Renal cortical epithelial cell (primary cell): Measurements from ENCODE around the gene CDKL5. TPM values are rescaled to one million over a fixed set of nuclear protein-coding genes. Genes with fewer than 3 reads are reported as not detected.

Experiments
- DNase-seq: peaks from one replicate; pipeline ENCODE4 v3.0.0-alpha.2; 2011; ENCODE audit warnings: low read depth
- total RNA-seq: library from RNA; depleted of rRNA; stranded (reverse); fragments of >200 nt; gene quantifications from 2 replicates; pipeline ENCODE4 v1.2.3, GENCODE V29; 2014

Gene CDKL5
- total RNA-seq, 1 donor from 2014 or later, result 9.3 TPM

DNA sequence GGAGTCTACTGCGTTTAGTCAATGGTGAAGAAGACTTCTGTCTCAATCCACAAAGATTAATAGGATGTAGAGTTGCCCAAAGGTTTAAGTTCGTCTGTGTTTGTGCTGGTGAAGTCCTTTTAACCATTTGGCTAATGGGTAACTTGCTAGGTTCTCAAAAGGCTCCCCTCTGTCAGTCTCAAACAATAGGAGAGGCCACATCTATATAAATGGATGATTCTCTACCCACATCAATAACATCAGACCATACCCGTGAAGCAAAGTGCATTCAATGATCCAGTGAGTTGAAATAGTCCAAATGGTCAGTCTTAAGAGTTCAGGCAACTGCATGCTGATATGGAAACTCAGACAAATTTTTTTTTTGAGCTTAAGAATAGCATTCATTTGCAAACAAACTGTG, 218.4 kb downstream of the CDKL5 start:
- peak; percentile 80 for DNase-seq

DNA sequence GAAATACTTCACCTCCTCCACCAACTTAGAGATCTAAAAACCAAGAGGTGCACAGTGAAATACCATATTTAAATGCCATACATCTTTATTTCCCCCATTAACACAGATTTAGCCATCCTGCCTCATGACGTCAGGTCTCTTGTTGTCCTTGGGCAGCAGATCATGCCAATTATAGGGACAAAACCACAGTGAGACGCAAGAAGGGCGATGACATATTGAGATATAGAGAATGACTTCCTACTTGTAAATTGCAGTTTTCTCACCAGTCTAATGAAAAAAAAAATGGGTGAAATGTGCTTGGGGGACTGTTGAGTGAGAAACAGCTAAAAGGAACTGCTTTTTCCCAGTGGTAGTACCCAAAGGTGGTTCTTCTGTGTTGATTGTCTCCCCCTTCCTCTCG, 222.2 kb downstream of the CDKL5 start:
- no peak for DNase-seq

GRCh38 chrX:18649498-18649951, 224.1 kb downstream of the CDKL5 start:
- peak; percentile 46 for DNase-seq

GRCh38 chrX:18650662-18651061, 225.3 kb downstream of the CDKL5 start:
- DNase-seq, result no peak

- no peak for DNase-seq
Observed at GRCh38 chrX:18652636-18653035, 227.2 kb downstream of the CDKL5 start.

DNA sequence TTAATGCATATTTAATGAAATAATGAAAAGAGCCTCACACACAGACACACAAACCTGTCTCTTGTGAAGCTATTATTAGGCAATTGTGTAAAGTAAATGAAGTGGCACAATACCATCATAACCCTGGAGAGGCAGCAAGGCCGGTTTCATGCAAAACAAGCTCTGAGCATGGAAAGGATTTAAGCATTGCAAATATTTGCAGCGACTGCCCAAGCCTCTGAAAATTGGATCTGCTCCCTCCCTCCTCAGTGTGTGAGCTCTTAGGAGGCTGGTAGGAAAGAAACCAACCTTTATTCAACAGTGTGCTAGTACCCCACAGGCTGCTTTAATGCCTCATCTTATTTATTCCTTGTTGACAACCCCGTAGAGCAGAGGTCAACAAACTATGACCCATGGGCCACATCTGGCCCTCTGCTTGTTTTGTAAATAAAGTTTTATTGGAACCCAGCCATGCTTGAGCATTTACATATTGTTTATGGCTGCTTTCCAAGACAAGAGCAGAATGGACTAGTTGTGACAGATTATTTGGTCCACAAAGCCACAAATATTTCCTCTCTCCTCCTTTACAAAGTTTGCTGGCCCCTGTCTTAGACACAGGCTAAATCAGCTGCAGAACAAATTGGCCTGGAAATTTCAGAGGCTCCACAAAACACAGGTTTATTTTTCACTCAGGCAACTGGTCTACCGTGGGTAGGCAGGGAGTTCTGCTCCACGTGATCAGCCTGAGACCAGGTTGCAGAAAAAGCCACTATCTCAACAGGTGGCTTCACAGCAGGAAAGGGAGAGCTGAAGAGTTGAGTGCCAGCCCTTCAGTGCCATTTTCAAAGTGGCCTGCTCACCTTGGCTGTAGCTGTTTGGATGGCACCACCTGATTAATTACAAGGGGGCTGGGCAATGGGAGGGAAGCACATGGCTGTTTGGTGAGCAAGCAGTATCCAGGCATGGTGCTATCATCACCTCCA, 229.7 kb downstream of the CDKL5 start:
- peak; percentile 18 for DNase-seq

DNA sequence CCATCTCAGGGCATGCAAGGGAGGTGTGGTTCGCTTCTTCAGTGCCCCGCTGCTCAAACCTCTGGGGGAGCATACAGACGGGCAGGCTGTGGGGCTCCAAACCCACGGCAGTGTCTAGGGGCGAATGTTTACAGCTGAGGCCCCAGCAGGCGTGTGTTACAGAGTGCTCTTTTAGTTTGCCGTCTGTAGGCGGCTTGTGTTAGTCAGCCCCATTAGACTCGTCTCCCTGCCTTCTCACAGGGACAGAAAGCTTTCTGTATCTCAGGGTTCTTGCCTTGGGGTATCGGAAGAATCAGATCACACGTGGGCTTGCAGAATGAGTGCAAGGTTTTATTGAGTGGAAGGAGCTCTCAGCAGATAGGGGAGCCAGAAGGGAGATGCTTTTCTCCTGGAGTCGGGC, 235.9 kb downstream of the CDKL5 start:
- no peak for DNase-seq

DNA sequence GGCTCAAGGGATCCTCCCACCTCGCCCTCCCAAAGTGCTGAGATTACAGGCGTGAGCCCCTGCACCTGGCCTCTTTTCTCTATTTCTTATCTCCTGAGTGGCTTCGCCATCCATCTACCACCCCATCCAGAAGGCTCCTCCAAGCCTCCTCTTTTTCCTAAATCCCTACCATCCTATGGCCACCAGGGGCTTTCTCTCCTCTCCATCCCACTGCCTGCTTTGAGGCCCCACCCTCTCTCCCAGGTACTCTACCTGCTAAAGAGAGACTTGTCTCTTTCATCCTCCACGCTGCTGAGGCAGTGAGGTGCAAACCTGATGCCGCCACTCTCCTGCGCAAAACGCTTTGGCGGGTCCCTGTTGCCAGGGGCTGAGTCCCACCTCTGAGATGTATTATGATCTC, 239.5 kb downstream of the CDKL5 start:
- DNase-seq, result no peak

GRCh38 chrX:18666614-18667013, 241.2 kb downstream of the CDKL5 start:
- no peak for DNase-seq

DNA sequence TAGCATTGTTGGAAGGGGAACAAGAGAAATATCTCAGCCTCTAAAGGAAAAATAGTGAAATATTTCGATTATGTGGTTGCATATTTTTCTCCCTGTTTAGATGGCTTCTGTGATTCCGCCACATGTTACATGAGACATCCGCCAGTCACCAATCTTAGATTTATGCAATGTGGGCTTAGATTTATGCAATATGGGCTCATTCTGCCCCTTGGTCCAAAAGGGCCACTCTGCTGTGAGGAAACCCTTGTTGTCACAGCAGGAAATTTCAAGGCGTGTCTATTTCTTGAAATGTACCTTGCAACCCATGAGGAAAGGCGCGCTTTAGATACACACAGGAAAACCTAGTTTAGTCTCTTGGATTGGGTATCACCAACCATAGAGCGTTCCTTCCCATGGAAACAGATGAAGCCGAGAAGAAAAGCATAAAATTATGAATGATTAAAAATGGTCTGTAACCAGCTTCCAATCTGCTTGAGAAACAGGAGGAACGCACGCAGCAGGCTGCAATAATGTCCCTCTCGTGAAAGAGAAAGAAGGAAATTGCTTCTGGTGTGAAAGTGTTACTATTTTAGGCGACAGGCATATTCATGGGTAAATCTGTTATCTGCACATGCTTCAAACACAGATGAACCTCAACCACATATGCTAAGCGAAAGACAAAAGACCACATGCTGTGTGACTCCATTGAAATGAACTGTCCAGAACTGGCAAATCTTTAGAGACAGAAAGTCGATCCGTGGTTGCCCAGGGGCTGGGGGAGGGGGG, 242.8 kb downstream of the CDKL5 start:
- DNase-seq, result no peak

- no peak for DNase-seq
Observed at GRCh38 chrX:18672008-18672407, 246.6 kb downstream of the CDKL5 start, which contains the start of gene RS1. TSS of gene RS1 (minus strand) at chrX:18672108. CDS start at chrX:18672068, 40 bp downstream.

DNA sequence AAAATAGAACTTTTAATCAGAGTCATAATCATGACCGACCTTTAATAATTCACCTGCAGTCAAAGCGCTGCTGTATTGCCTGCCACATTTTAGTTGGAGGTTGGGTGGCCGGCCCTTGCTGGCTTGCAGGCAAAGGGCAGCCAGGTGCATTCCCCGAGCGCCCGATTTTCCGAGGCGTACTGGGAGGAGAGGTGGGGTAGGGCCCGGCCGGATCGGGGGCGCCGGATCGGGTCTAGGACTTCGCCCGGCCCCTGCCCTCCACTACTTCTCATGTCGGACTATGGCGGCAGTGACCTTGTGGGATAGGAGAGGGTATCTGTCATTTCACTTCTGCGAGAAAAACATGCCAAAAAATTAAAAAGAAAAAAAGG, 249.0 kb downstream of the CDKL5 start:
- no peak for DNase-seq

- DNase-seq, result peak; percentile 42
Observed at GRCh38 chrX:18674788-18675735, 249.7 kb downstream of the CDKL5 start.

- no peak for DNase-seq
Observed at GRCh38 chrX:18676050-18676449, 250.6 kb downstream of the CDKL5 start.

- DNase-seq, result no peak
Observed at GRCh38 chrX:18676470-18676869, 251.1 kb downstream of the CDKL5 start.

DNA sequence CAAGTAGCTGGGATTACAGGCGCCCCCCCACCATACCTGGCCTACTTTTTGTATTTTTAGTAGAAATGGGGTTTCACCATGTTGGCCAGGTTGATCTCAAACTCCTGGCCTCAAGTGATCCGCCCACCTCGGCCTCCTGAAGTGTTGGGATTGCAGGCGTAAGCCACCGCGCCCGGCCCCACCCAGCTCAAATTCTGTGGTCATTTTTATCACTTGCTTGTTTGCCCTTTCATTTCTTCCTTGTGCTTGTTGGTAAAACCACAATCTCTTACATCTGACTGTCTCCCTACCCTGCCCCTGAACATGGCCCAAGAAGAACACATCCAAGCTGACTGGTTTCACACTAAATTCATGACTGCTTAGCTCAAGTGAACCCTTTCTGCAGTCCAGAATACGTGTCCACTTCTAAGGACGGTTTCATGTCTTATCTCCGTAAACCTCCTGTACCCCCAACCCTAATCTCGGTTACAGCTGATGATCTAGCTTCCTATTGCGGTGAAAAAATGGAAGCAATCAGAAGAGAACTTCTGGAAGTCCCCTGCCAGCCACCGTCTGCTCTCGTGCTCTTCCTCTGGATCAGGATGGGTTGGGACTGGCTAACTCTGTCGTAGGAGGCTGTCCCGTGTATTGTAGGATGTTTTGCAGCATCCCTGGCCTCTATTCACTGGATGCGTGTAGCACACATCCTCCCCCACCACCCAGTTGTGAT, 251.9 kb downstream of the CDKL5 start:
- no peak for DNase-seq

GRCh38 chrX:18681996-18682395, 256.6 kb downstream of the CDKL5 start:
- no peak for DNase-seq

- DNase-seq, result no peak
Observed at GRCh38 chrX:18682979-18683387, 257.6 kb downstream of the CDKL5 start.

DNA sequence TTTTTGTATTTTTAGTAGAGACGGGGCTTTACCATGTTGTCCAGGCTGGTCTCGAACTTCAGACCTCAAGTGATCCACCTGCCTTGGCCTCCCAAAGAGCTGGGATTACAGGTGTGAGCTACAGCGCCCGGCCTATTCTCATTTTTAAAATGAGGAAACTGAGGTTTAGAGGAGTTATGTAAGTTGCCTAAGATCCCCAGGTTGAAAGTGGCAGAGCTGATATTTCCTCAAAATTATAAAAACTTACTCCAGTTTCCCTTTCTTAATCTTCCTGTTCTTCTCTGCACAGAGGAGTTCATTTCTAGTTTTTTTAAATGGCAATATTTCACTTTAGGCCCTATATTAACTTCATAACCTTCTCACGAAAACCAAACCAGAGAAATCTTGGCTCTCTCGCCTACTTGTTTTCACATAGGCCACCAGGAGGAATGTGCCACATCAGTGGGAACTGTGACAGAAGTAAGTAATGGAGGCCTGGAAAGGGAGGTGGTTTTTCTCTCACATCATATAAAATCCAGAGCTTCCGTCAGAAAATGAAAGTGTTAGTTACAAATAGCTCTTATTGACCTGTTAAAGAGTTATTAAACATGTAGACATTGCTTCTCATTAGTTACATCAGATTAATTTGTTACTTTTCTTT, 262.6 kb downstream of the CDKL5 start:
- DNase-seq, result no peak

- no peak for DNase-seq
Observed at GRCh38 chrX:18691431-18691830, 266.0 kb downstream of the CDKL5 start.
